AG09319 (cell line): Measurements from ENCODE around the gene MPP7.

Source experiments
- DNase-seq: peaks from one replicate; pipeline ENCODE4 v3.0.0-alpha.2; 2010; ENCODE audit warnings: low read depth; ENCODE audit errors: extremely low read depth
- TF ChIP-seq, protein P1 (sequence below): IDR thresholded peaks from 2 replicates; pipeline ENCODE4 v1.5.1; 2011; ENCODE audit warnings: low read depth, mild to moderate bottlenecking, inconsistent platforms, low read length, moderate library complexity

Gene MPP7

DNA sequence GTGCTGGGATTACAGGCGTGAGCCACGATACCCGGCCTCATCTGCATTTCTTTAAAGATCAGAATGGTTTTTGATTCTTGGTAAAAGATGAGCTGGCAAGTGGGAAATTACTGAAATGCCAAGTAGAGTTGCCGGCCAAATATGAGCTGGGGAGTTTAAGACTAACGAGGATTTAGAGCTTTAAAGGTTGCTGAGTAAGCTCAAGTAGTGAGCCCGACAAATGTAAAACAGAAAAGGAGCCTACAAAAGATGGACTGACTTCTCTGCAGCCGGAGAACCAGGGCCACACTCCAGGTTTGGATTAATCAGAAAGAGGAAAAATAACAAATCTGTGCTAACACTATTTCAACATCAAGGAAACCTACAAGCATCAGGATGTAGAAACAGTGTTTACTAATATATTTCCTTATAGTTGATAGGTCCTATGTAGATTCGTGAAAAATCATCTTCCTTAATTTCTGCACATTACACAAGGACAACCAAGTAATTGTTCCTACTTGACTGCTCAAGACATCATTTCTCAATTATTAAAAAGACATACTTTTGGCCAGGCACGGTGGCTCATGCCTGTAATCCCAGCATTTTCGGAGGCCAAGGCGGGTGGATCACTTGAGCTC, 49.6 kb downstream of the MPP7 start:
- DNase-seq: no peak
- TF ChIP-seq, protein P1, sequence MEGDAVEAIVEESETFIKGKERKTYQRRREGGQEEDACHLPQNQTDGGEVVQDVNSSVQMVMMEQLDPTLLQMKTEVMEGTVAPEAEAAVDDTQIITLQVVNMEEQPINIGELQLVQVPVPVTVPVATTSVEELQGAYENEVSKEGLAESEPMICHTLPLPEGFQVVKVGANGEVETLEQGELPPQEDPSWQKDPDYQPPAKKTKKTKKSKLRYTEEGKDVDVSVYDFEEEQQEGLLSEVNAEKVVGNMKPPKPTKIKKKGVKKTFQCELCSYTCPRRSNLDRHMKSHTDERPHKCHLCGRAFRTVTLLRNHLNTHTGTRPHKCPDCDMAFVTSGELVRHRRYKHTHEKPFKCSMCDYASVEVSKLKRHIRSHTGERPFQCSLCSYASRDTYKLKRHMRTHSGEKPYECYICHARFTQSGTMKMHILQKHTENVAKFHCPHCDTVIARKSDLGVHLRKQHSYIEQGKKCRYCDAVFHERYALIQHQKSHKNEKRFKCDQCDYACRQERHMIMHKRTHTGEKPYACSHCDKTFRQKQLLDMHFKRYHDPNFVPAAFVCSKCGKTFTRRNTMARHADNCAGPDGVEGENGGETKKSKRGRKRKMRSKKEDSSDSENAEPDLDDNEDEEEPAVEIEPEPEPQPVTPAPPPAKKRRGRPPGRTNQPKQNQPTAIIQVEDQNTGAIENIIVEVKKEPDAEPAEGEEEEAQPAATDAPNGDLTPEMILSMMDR: no peak
